Measurements from ENCODE around the gene RNF5.
A peak's percentile ranks its signal among the peaks of the same experiment; 100 is the strongest.
"Not testable (repeated sequence)": the region's sequence is repeated elsewhere in the genome, so short reads cannot be mapped to it uniquely, and the experiment has no call there.

RNF5 gene

GRCh38 chr6:32189069-32189741 lies 11.0 kb downstream of the RNF5 start:
- no peak for DNase-seq (ENCODE audit: low read depth in 2 of 2)

GRCh38 chr6:32189742-32190053 lies 11.5 kb downstream of the RNF5 start:
- DNase-seq (ENCODE audit: low read depth in 2 of 2): no peak

DNA sequence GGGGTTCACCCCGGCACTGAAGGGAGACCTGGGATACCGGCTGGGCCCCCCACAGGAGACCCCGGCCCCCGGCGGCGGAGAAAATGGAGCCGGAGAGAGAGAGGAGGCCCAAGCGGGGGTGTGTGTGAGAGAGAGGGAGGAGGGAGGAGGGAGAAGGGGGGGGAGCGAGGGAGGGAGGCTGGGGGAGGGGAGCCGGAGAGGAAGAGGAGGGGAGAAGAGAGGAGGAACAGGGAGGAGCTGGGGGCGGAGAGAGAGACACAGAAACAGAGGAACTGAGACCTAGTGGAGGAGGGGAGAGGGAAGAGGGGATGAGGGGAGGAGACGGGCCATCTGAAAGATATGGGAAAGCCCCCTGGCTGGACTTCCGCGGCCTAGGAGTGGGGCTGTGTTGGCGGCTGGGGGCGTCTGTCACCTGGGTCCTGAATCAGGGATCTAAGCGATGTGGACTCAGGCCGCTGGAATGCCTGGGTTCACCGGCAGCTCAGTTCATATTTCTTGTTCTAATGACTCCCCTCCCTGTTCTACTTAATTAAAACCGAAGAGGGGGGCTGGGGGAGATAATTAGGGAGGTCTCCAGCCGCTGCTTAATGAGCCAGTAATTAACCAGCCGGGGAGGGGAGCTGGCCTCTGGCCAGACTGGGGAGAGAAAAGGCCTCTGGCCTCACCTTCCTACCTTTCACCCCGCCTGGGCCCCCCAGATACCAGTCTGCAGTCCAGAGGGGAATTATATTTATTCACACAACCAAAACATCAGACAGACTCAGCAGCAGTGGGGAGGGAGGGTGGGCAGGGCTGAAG lies 12.0 kb downstream of the RNF5 start, which contains the start of gene PBX2:
PBX2 (minus strand) TSS at position 149 of the 798 bp plus-strand sequence. CDS start 287 bp downstream, outside the sequence.
- DNase-seq (ENCODE audit: low read depth in 2 of 2): peak; percentile 67 to 86

GRCh38 chr6:32190911-32191677 lies 12.9 kb downstream of the RNF5 start:
- DNase-seq (ENCODE audit: low read depth in 2 of 2): no peak

GRCh38 chr6:32191696-32192607 lies 13.7 kb downstream of the RNF5 start:
- DNase-seq (ENCODE audit: low read depth in 2 of 2): no peak

GRCh38 chr6:32192608-32193039 lies 14.4 kb downstream of the RNF5 start, which contains the start of gene GPSM3:
TSS of gene GPSM3 (minus strand) at chr6:32192643. CDS start at chr6:32192513, 130 bp downstream.
- DNase-seq (ENCODE audit: low read depth in 2 of 2): peak in 1 of 2 experiments; percentile 48

DNA sequence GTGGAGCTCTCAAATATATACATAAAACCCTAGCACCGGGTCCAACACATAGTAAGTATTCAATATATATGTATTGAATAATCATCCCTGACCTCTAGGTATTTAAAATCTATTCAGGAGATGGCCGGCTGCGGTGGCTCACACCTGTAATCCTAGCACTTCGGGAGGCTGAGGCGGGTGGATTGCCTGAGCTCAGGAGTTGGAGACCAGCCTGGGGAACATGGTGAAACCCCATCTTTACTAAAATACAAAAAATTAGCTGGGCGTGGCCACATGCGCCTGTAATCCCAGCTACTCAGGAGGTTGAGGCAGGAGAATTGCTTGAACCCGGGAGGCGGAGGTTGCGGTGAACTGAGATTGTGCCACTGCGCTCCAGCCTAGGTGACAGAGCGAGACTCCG lies 14.9 kb downstream of the RNF5 start:
- DNase-seq (ENCODE audit: low read depth in 2 of 2): not testable (repeated sequence)

GRCh38 chr6:32194388-32194787 lies 16.2 kb downstream of the RNF5 start:
- DNase-seq (ENCODE audit: low read depth in 2 of 2): no peak

DNA sequence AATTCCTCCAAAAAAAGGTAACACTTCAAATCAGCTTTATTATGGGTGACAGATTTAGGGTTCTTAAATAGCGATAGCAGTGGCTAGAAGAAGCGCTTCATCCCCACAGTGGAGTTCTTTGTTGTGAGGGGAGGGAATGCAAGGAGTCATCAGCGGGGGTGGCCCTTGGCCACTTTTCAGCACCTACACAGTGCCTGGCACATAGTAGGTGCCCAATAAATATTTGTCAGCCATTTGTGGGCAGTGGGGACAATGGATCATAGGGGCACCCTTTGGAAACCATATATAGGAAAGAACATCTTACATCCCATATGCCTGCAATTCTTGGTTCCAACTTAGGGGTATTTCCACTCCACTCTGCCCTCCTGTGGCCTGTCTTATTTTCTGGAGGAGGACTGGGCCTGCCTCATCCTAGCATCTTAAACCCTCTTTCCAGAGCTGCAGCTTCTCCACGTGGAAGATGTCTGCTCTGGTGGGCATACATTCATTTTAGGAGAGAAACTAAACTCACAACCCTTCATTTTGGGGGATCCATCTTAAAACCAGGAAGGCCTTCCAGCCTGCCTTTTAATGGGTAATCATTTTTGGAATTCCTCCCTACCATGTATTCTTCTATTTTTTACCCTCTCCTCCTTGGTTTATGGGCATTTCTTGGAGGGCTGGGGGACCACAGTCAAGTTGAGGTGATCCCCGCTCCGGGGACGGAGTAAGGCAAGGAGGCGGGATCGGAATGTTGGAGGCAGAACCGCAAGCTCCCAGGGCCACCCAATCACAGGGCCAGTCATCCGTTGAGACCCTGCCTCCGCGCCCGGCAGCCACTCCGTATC lies 16.8 kb downstream of the RNF5 start:
- no peak for DNase-seq (ENCODE audit: low read depth in 2 of 2)

- DNase-seq (ENCODE audit: low read depth in 2 of 2): peak; percentile 100
Measured at GRCh38 chr6:32195652-32195901, 17.4 kb downstream of the RNF5 start.

- peak in 1 of 2 experiments; percentile 64 for DNase-seq (ENCODE audit: low read depth in 2 of 2)
Measured at GRCh38 chr6:32195902-32196681, 17.9 kb downstream of the RNF5 start.

DNA sequence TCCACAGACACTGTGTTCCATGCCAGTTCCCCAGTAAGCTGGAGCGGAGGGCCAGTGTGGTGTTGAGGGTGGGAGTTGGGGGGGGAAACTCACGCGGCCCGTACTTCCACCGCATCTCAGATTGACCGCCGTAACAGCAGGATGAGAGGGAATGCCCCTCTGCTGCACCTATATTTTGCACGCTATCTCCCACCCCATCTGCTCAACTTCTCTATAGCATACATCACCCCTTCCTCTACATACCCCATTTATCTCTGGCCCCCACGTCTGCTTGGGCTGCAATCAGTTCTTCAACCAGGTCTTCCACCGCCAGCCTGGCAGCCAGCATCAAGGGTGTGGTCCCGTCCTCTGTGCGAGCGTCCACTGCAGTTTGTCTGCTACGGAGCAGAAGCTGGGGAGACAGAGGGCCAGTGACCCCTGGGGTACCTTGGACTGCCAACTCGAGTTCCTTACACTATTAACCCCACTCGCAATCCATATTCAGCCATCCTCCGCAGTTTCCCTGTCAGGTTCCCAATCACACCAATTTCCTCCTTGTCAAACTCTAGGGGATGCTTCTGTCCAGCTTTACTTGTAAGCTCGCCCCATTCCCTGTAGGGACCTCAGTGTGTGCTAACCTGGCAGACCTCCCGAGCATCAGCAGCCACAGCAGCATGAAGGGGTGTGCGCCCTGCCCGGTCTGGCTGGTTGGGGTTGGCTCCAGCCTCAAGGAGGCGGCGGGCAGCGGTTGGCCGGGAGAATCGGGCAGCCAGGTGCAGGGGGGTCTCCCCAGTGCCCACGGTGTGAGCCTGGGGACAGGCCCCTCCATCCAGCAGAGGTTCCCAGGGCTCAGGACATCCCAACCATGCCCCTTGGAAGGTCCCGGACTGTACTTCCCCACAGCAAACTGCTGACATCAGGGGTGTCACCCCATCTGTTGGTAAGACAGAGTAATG lies 18.7 kb downstream of the RNF5 start:
- DNase-seq (ENCODE audit: low read depth in 2 of 2): no peak

- DNase-seq (ENCODE audit: low read depth in 2 of 2): no peak
Measured at GRCh38 chr6:32198345-32198696, 20.1 kb downstream of the RNF5 start.

- DNase-seq (ENCODE audit: low read depth in 2 of 2): no peak
Measured at GRCh38 chr6:32198866-32199265, 20.7 kb downstream of the RNF5 start.

DNA sequence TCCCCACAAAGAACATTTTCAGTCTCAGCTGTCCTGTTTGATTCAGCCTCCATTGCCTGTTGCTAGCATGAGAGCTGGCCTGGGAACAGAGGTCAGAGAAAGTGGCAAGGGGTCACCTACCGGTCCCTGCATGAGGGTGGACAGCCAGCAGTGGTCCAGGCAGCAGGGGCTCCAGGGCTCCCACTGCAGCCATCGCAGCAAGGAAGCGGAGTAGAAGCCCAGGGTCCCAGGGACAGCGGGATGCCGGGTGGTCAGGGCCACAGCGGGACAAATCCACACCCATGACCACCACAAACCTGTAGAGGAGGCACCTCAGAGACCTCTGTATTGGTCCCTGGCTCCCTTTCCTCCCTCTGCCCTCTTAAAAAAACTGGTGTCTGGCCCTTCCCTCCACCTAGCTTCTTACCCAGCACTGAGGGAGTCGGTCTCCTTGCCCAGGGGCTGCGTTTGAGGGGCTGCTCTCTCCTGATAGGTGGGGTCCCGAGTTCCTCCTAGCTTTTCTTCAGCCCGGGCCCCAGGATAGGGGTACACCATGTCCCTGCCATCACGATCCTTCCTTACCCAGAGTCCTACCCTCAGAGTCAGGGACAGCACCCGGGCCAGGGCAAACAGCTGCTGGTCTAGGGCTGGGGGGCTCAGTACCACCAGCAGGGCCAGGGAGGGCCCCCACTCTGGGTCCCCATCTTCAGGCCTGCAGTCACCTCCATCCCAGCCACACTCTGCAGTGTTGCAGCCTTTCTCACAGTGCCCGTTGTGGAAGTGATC lies 22.7 kb downstream of the RNF5 start:
- DNase-seq (ENCODE audit: low read depth in 2 of 2): no peak

GRCh38 chr6:32202186-32202585 lies 24.0 kb downstream of the RNF5 start:
- no peak for DNase-seq (ENCODE audit: low read depth in 2 of 2)

GRCh38 chr6:32203426-32204267 lies 25.4 kb downstream of the RNF5 start:
- no peak for DNase-seq (ENCODE audit: low read depth in 2 of 2)
